WI38 (cell line): ENCODE results near the gene ANGPTL8.

Source experiments
- H3K4me3 ChIP-seq: 2 replicates; pipeline ENCODE4 v1.5.1; 2011; ENCODE audit warnings: low read depth, mild to moderate bottlenecking, control low read depth, low read length
- CTCF ChIP-seq: IDR thresholded peaks from 2 replicates; pipeline ENCODE4 v1.5.1; 2012; ENCODE audit warnings: low read depth, mild to moderate bottlenecking, control low read depth, low read length

Gene ANGPTL8

GRCh38 chr19:11244846-11245589 lies 5.6 kb downstream of the ANGPTL8 start:
- no peak overlapping the region for H3K4me3 ChIP-seq
- TF ChIP-seq CTCF: no peak

DNA sequence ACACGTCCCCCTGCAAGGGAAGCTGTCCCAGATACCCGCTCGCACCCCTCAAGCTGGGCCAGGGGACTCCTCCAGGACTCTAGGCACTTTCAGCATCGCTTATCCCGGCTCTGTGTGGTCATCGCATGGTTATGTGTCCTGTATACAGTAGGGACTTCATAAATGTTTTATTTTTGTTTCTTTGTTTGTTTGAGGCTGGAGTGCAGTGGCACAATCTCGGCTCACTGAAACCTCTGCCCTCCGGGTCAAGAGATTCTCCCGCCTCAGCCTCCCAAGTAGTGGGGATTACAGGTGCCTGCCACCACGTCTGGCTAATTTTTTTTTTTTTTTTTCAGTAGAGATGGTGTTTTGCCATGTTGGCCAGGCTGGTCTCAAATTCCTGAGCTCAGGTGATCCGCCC lies 7.5 kb downstream of the ANGPTL8 start:
- no peak overlapping the region for H3K4me3 ChIP-seq
- no peak for TF ChIP-seq CTCF

- H3K4me3 ChIP-seq: no peak overlapping the region
- no peak for TF ChIP-seq CTCF
Observed at GRCh38 chr19:11247391-11247790, 8.0 kb downstream of the ANGPTL8 start.

- no peak for TF ChIP-seq CTCF
- H3K4me3 ChIP-seq: no peak overlapping the region
Observed at GRCh38 chr19:11247934-11248333, 8.5 kb downstream of the ANGPTL8 start.

DNA sequence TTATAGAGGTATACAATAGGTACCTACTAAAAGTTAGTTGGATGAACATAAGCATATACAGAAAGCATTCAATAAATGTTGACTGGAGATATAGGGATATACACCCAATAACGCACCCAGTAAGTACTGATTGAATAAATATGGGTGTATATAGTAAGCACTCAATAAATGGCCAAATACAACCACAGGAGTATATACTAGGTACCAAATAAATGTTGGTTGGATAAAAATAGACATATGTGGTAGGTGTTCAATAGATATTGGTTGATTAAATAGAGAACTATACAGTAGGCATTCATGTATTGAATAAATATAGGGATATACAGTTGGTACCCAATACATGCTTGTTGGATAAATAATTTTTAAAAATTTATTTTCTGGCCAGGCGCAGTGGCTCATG lies 9.4 kb downstream of the ANGPTL8 start:
- TF ChIP-seq CTCF: no peak
- no peak overlapping the region for H3K4me3 ChIP-seq

- H3K4me3 ChIP-seq: no peak overlapping the region
- TF ChIP-seq CTCF: no peak
Observed at GRCh38 chr19:11251217-11251616, 11.8 kb downstream of the ANGPTL8 start.

DNA sequence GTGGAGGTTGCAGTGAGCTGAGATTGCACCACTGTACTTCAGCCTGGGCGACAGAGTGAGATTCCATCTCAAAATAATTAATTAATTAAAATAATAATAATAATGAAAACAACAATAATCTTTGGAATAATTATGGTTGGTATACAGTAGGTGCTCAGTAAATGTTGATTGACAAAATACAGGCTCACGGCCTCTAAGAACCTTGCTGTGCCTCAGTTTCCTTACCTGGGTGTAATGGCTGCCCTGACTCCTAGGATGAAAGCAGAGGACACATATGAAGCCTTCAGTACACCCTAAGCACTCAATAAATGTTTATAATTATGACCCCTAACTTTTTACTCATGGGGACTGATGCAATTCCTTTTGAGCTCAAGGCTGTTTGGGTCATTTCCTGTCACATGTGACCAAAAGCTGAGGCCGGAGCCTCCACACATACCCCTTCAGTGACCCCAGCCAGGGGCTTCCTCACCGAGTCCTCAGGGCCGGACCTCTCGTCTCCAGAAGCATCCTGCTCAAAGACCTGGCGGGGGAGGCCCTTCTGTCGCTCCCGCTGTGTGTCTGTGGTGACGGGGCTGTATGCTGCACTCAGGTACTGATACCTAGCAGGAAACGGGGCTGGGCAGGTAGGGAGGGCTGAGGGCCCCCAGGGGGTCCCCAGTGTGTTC lies 12.4 kb downstream of the ANGPTL8 start:
- no peak overlapping the region for H3K4me3 ChIP-seq
- no peak for TF ChIP-seq CTCF
